Nephron progenitor cell (in vitro differentiated cells): ENCODE data around the gene HDDC3.
A peak's percentile ranks its signal among the peaks of the same experiment; 100 is the strongest.

Source experiments
- DNase-seq: peaks from one replicate; pipeline ENCODE4 v3.0.0; 2021
- H3K27ac Mint-ChIP-seq: 2 replicates; pipeline ENCODE4 v1.8.0; 2021; ENCODE audit warnings: mild to moderate bottlenecking, moderate library complexity, mixed read lengths
- H3K27me3 Mint-ChIP-seq: 2 replicates; pipeline ENCODE4 v1.8.0; 2021; ENCODE audit warnings: mild to moderate bottlenecking, low read depth, mixed read lengths; ENCODE audit not compliant: poor library complexity
- H3K36me3 Mint-ChIP-seq: 2 replicates; pipeline ENCODE4 v1.8.0; 2021; ENCODE audit warnings: low read depth, mixed read lengths
- H3K4me1 Mint-ChIP-seq: 2 replicates; pipeline ENCODE4 v1.8.0; 2021; ENCODE audit warnings: mixed read lengths
- H3K4me3 Mint-ChIP-seq: 2 replicates; pipeline ENCODE4 v1.8.0; 2021; ENCODE audit warnings: mild to moderate bottlenecking, moderate library complexity, mixed read lengths
- H3K9me3 Mint-ChIP-seq: 2 replicates; pipeline ENCODE4 v1.8.0; 2021; ENCODE audit warnings: mild to moderate bottlenecking, moderate library complexity, mixed read lengths
- CTCF ChIP-seq: fragments of 200-600 bp; sonication (generic); IDR thresholded peaks from 2 replicates; pipeline ENCODE4 v1.5.0; 2021; ENCODE audit warnings: antibody characterized with exemption

HDDC3 gene

GRCh38 chr15:90945091-90945490 is 12.7 kb upstream of the HDDC3 start:
- Mint-ChIP-seq H3K9me3 (no peaks in the 10 kb centered on the region), H3K36me3 (peaks cover 57% of the 10 kb centered on the region), H3K27ac (no peak overlapping the region), H3K4me3 (no peak overlapping the region), H3K27me3 (no peaks in the 10 kb centered on the region), H3K4me1 (peaks cover 4% of the 10 kb centered on the region)
- no peak for DNase-seq
- TF ChIP-seq CTCF = no peak

GRCh38 chr15:90942354-90943120 is 10.2 kb upstream of the HDDC3 start:
- no peaks in the 10 kb centered on the region for H3K9me3 Mint-ChIP-seq
- no peak for TF ChIP-seq CTCF
- no peaks in the 10 kb centered on the region for H3K27me3 Mint-ChIP-seq
- H3K4me3 Mint-ChIP-seq = no peak overlapping the region
- peaks cover 53% of the 10 kb centered on the region for H3K36me3 Mint-ChIP-seq
- H3K4me1 Mint-ChIP-seq = peaks cover 10% of the 10 kb centered on the region
- no peak for DNase-seq
- H3K27ac Mint-ChIP-seq = no peak overlapping the region

GRCh38 chr15:90941038-90941437 is 8.7 kb upstream of the HDDC3 start:
- Mint-ChIP-seq H3K27ac (no peak overlapping the region), H3K27me3 (no peaks in the 10 kb centered on the region), H3K4me3 (no peak overlapping the region), H3K9me3 (no peaks in the 10 kb centered on the region), H3K4me1 (peaks cover 19% of the 10 kb centered on the region), H3K36me3 (peaks cover 58% of the 10 kb centered on the region)
- DNase-seq = no peak
- TF ChIP-seq CTCF = no peak

GRCh38 chr15:90939756-90940155 is 7.4 kb upstream of the HDDC3 start:
- Mint-ChIP-seq H3K36me3 (peaks cover 53% of the 10 kb centered on the region), H3K27me3 (no peaks in the 10 kb centered on the region), H3K27ac (no peak overlapping the region), H3K4me3 (no peak overlapping the region), H3K9me3 (no peaks in the 10 kb centered on the region), H3K4me1 (peaks cover 24% of the 10 kb centered on the region)
- no peak for DNase-seq
- no peak for TF ChIP-seq CTCF

GRCh38 chr15:90938261-90938660 is 5.9 kb upstream of the HDDC3 start:
- Mint-ChIP-seq H3K4me1 (peaks cover 32% of the 10 kb centered on the region), H3K4me3 (no peak overlapping the region), H3K36me3 (peaks cover 50% of the 10 kb centered on the region), H3K27ac (no peak overlapping the region), H3K9me3 (no peaks in the 10 kb centered on the region), H3K27me3 (peaks cover 6% of the 10 kb centered on the region)
- DNase-seq = no peak
- no peak for TF ChIP-seq CTCF

GRCh38 chr15:90936823-90937222 is 4.5 kb upstream of the HDDC3 start:
- TF ChIP-seq CTCF = no peak
- no peak for DNase-seq
- Mint-ChIP-seq H3K4me1 (peaks cover 39% of the 10 kb centered on the region), H3K27ac (no peak overlapping the region), H3K9me3 (no peaks in the 10 kb centered on the region), H3K4me3 (peak overlapping the region; percentile 82), H3K27me3 (peaks cover 12% of the 10 kb centered on the region), H3K36me3 (peaks cover 40% of the 10 kb centered on the region)
